NK-92 (cell line): ENCODE results near the gene COG5.

Source experiments
- DNase-seq: peaks from one replicate; lab custom pipeline; 2025; ENCODE audit not compliant: unreplicated experiment; lab: John Stamatoyannopoulos, UW

COG5 gene

DNA sequence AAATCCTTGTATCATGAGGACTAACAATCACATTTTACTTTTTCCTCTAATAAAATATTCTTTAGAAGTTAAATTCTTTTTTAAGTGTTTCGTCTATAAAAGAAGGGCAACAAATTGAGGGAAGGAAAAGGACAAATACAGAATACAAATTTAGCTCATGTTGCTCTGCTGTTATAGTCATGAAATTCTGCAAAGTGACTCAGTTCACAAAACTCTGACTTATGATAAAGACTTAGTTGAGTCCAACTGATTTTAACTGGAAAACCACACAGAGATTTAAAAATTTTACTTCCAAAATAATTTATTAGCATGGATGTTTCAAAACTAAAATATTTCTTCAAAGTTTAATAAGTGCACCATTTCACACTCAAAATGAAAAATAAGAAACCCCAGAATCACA lies 168.9 kb downstream of the COG5 start:
- no peak for DNase-seq

DNA sequence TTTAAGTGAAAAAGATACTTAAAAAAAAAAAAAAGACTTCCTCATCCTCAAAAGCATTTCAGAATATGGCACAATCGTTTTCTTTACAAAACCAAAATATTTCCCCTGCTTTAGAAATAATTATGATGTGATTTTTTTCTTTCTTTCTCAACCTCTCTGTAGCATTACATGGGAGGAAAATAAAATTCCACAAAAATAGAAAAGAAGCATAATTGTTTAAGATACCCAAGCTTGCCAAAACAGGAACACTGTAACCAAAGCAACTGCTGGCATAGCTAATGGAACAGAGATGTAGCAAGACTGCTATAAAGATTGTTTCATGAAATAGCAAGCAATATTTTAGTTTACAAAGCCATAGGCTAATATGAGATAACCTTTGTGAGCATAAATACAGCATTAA lies 169.4 kb downstream of the COG5 start:
- DNase-seq: no peak

DNA sequence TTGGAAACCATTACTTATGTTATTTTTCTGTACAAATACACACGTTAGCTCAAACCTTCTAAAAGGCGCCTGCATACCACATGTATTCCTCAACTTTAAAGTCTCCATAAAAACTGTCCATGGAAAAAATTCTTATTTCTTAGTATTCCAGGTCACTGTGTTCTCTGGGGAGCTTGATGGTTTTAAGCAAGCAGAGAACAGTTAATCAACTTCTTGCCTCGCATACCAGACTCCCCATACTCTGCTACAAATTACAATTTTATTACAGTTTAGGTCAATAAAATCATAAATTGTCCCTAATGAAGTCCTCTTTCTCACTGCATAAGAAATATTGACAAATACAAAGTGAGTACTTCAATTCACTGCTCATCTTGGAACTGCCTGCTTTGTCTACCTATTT lies 170.9 kb downstream of the COG5 start:
- DNase-seq: no peak

DNA sequence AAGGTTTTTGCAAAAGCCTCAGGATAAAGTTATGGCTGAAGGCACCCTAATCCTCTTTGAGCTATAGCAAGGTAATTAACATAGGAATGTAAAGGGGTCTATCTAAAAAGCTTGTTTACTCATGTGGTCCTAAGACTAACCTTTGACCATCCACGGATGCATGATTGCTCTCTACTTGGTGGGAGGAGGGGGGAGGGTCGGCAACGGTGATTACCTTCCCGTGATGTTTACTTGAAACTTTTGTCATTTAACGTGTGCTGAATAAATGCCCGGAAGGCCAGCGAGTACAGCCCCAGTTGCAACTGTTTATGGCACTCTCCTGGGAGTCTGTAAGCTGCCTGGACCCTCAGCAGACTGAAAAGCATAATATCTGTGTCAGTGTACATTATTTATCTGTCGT lies 172.8 kb downstream of the COG5 start:
- no peak for DNase-seq

DNA sequence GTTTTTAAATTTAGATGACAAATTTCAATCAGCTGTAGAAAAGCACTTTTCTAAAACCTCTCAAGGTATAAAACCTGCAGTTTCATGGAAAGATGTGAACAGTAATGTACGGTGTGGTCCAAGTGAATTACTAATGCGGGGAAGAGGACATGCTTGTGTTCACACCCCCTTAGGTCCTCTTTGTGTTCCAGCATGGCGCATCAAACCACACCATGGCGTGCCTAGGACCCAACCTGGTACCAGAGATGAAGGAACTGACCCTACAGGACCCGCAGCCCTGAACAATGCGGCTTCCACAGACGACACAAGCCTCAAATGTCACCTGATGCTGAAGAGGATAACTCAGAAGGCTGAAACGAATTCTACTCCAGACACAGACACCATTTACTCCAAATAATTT lies 175.1 kb downstream of the COG5 start:
- no peak for DNase-seq

DNA sequence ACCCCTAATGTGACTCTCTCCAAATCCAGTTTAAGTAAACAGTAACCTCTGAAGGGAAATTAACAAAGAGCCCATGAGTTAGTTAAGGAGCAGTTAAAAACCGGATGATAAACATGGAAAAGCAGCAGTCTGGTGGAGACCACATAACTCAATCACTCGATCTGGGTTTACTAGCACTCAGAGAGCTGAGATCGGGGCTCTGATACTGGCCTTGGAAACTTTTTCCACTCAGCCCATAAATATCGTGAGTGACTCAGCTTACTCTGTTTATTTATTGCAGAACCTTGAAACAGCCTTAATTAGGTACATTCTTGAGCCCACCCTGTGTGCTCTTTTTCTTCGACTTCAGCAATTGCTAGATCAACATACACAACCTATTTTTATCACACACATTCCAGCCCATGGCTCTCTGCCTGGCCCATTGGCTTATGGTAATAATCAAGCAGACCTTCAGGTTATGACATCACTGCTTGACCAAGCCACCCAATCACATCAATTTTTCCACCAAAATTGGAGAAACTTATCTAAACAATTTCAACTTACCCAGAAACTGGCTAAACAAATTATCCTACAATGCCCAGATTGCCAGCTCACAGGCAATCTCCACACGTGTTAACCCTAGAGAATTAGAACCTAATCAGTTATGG lies 176.0 kb downstream of the COG5 start:
- DNase-seq: no peak

DNA sequence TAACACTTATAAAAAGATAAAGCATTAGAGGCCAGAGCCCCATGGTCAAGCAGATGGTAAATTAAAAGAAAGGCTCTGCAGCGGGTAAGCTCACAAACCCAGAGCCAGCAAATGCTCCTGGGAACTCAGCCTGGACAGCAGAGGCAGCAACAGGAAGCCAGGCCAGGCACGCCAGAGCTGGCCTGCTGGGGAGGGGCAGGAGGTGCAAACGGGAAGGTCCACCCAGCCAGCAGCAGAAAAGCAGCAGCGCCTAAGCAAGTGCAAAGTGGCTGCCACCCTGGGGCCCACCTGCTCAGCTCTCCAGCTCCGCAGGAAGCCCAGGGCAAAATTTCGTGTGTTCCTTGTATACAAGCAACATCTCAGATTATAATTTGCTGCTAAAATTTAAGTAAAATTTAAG lies 176.6 kb downstream of the COG5 start:
- no peak for DNase-seq

DNA sequence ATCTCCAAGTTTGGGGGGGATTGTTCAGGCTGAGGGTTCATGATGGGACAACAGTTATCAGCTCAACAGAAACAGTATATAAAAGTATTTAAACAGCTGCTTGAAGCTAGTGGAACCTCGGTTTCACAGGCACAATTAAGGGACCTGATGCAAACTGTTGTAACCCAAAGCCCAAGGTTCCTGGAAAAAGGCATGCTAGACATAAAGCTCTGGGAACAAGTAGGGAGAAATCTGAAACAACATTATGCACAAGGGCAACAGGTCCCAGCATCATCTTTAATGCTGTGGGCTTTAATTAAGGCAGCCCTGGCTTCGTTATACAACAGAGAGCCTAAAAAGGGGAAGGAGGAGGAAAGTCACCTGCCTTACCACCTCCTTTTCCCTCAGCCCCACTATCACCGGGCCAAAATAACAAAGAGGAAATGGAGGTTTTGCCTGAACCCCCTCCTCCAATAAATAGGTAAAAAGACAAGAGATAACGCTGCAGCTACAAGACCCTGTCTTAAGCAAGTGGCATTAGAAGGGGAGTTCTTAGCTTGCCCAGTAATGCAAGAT lies 177.1 kb downstream of the COG5 start:
- DNase-seq: no peak

DNA sequence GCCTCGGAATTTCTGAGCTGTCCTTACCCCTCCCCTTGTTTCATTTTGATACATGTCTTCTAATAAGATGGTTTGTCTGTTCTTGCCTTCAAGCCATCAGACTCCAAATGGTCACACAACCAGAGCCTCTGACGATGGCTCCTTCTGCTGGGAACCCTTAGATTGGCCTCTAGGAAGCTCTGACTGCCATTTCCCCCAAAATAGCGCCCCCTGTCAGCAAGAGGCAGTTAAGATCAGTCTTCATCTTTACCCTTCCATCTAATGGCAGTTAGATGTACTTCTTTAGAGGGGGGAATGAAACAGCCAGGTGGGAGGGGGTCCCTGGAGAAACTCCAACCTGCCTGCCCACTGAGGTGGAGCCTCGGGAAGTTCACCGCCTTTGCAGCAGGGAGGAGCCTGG lies 179.7 kb downstream of the COG5 start:
- no peak for DNase-seq

DNA sequence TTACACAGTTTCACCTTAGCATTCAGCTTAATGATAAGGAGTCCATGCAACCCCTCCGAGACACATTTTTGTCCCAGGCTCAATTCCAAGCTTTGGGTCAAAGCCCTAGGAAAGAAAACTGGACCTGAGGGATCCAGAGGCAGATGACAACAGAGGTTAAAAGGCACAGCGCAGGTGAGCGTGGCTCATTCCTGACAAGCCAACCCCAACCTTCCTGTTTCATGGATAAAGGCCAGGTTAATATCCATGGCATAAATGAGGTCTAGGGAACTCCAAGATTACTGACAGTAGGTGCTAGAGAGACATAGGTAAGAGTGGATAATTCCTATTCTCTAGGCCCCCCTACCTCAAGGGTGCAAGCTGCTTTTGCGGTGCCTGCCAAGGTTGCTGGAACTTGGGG lies 180.5 kb downstream of the COG5 start:
- DNase-seq: no peak

DNA sequence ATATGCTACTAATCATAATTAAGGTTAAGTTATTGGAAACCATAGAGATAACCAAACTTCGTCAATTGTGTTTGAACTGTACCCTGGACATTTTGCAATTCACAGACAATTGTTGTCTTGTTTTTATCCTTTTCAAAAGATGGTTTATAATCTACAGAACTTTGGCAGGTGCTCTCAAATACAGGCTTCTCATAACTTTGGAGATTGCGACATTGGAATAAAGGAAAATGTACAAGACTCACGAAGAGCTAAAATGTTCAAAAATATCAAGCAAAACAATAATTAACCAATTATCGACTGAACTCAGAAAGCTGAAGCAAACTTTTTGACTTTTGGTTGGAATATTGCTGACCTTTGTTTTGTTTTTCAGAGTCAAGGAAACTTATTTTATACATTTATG lies 182.3 kb downstream of the COG5 start:
- no peak for DNase-seq

DNA sequence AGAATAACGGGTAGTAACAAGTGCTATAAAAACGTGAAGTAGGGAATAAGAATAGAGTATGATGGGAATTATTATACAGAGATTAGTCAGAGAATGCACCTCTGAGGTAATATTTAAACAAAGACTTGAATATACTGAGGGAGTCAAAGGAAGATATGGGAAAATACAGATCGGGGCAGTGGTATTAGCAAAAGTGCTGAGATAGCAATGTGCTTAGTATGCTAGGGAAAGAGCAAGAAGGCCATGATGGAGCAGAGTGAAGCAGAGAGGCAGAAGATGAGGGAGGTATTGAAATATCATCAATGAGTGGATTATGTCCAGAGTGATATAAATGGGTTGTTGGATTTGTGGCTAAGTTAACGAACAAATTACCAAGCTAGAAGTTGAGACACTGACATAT lies 190.4 kb downstream of the COG5 start:
- no peak for DNase-seq

DNA sequence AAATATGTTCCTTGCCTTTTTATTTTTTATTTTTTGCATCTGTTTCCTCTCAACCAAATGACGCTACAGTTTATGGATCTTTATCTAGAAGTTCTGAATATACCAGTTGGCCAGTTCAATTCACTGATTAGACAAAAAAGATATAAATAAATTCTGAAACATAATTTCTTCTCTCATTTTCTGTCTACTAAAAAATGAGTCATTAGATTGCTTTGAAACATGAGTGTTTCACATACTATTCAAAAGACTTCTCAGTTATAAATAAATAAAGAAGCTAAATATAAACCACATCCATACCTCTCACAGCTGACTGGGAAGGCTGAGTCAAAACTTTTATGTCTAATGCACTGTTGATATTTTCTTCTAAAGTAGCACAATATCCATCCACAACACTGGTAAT lies 191.4 kb downstream of the COG5 start:
- no peak for DNase-seq

DNA sequence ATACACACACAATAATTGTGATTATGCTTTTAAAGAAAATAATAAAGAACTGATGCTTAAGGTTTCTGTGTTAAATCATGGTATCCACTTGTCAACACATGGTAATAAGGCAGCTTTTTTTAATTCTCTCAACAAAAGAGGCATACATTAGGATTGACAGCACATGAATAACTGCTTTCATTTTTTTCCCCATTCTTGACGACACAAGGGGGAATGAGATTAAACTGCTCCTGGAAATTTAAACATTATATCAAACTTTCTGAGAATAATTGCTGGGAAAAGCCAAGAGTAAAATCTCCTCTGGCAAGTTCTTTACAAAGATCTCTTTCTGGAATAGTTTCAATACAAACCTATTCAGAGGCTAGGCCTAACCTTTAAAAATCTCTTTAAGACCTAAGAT lies 192.9 kb downstream of the COG5 start:
- no peak for DNase-seq

DNA sequence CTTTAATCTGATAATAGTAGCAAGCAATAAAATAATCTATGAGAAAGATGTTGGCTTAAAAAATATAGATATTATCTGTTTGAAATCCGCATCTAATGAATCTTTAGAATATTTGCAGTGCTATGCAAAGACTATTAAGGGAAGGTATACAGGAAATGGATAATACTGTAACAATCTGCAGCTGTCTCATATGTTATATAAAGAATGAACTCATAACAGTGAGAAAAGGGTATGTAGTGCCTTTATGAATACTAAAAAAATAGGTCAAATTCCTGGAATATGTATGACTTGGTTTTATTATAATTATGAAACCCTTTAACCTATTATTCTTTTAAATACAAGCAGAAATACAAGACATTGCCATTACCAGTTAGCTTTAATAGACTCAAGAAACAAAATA lies 198.9 kb downstream of the COG5 start:
- DNase-seq: no peak

DNA sequence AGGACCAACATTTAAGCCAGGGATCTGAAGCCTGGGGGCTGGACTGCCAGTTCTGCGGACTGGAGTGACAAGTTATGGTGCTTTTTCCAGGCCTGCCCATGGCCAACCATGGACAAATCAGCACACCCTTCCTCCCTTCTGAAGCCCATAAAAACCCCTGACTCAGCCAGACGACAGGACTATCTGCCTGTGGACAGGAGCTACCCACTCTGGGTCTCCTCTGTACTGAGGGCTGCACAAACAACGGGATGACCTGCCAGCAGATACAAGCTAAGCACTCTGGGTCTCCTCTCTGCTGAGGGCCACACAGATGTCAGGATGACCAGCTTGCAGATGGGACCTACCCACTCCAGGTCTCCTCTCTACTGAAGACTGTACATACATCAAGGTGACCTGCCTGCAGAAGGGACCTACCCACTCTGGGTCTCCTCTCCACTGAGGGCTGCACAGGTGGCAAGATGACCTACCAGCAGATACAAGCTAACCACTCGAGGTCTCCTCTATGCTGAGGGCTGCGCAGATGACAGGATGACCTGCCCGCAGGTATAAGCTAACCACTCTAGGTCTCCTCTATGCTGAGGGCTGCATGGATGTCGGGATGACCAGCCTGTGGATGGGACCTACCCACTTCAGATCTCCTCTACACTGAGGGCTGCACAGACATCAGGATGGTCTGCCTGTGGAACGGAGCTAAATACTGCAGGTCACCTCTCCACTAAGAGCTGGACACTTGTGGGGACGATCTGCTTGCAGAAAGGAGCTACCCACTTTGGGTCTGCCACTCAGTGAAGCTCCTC lies 204.0 kb downstream of the COG5 start:
- DNase-seq: no peak

DNA sequence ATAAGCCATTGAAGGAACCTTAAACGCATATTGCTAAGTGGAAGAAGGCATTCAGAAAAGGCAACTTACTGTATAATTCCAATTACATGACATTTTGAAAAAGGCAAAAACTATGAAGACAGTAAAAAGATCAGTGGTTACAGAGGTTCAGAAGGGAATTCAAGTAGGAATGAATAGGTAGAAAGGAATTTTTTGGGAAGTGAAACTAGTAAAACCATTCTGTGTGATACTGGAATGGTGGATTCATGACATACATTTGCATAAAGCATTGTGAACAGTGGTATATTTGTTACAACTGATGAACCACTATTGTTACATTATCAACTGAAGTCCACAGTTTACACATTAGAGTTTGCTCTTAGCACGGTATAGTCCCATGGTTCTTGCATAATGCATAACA lies 208.1 kb downstream of the COG5 start:
- DNase-seq: no peak

DNA sequence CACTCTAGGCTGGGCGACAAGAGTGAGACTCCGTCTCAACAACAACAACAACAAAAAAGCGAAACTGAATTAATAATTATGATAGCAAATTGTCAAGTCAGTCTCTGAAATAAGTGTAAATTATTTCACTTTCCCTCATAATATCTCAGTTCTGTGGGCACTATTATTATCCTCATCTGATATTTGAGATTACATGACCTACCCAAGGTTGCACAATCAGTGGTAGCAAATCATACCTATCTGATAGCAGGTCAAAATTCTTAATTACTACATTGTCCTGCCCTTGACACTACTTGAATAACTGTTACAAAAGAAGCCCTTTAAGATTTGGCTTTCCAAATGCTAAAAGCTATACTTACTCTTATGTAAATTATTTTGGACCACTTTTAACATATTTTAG lies 209.1 kb downstream of the COG5 start:
- no peak for DNase-seq

DNA sequence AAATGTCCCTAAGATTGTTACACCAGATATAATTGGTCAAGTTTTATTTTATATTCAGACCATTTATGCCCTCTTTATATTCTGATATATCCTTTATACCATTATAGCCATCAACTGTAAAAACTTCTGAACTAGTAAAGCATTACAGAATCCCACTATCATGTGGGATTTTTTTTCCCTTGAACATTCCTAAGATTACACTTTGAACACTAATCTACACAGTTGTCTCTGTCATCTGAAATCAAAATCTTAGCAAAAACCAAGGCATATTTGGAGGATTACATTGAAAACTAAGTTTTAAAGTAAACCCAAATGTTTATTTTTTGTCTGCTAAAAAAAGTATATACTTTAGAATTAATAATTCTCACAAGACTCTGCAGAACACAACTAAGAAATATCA lies 210.0 kb downstream of the COG5 start:
- DNase-seq: no peak

DNA sequence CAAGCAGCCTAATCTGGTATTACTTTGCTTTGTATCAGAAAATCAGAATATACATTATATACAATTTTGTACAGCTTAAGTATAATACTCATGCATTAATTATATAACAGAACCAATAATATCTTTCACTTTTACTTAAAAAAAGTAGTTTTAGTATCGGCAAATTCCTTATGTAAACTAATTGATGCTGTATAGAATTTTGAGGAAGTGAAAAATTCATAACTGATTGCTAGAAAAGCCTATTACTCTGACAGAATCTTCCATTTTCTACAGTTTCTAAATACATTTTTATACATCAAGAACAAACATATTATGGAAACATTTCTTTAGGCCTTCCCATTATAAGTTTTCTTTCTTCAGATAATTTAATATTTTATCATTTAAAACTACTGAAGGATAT lies 217.8 kb downstream of the COG5 start:
- no peak for DNase-seq

DNA sequence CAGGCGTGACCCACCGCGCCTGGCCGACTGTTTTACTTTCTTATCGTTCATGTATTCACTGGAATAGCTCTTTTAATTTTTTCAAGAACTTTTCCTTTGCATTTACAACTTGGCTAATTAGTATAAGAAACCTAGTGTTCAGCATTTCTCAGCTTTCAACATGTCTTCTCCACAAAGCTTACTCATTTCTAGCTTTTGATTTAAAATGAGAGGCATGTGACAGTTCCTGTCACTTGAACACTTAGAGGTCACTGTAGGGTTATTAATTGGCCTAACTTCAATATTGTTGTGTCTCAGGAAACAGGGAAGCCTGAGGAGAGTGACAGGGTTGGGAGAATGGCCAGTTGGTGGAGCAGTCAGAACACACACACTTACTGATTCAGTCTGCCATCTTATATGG lies 218.9 kb downstream of the COG5 start:
- no peak for DNase-seq

DNA sequence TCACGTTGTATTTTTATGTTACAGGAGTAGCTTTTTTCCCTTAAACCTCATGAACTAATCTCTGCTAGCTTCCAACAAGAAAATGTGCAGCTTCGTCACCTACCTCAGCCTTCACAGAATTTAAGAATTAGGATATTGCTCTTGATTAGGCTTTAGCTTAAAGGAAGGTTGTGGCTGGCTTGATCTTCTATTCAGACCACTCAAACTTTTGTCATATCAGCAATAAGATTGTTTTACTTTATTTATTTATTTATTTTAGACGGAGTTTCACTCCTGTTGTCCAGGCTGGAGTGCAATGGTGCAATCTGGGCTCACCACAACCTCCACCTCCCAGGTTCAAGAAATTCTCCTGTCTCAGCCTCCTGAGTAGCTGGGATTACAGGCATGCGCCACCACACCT lies 219.4 kb downstream of the COG5 start:
- DNase-seq: no peak

DNA sequence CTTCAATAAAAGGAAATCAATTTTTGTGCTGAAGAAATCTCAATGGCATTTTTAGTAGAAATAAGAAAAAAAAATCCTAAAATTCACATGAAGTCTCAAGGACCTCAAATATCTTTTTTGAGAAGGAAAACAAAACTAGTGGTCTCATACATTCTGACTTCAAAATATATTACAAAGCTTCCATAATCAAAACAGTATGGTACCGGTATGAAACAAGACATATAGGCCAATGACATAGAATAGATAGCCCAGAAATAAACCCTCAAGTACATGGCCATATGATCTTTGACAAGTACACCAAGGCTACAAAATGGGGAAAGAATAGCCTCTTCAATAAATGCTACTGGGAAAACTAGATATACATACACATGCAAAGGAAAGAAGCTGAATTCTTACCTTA lies 225.6 kb downstream of the COG5 start:
- DNase-seq: no peak
